HG02981 (cell line): Measurements from ENCODE around the gene SMIM29.

Experiments
- ATAC-seq: cut with Tn5 transposase; IDR thresholded peaks from one replicate; pipeline ENCODE4 v1.9.1; 2021; ENCODE audit warnings: mild to moderate bottlenecking, moderate library complexity; ENCODE audit not compliant: unreplicated experiment

Gene SMIM29

GRCh38 chr6:34241351-34242215 is 7.2 kb downstream of the SMIM29 start:
- no peak for ATAC-seq

GRCh38 chr6:34240329-34241248 is 8.2 kb downstream of the SMIM29 start:
- ATAC-seq = no peak

DNA sequence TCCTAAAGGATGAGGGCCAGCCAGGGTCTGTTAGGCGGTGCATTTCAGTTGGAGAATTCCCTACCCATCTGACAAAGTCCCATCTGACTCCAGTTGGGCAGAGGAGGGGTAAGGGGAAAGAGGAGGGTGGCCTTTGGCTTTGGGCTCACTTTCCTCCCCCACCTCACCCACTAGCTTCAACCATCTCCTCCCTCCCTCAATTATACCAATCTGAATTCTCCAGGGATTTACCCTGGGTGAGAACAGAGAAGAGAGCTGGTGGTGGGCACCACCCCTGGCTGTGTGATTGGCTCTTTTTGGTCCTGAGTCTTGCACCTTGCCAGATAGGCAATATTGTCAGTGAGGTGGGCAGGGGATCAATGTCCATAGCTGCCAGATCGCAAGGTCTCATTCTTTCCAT is 8.9 kb downstream of the SMIM29 start:
- no peak for ATAC-seq

- ATAC-seq = no peak
Observed at GRCh38 chr6:34239500-34239825, 9.3 kb downstream of the SMIM29 start.

- no peak for ATAC-seq
Observed at GRCh38 chr6:34238585-34239499, 10.0 kb downstream of the SMIM29 start.

GRCh38 chr6:34237722-34238584 is 10.9 kb downstream of the SMIM29 start:
- no peak for ATAC-seq

DNA sequence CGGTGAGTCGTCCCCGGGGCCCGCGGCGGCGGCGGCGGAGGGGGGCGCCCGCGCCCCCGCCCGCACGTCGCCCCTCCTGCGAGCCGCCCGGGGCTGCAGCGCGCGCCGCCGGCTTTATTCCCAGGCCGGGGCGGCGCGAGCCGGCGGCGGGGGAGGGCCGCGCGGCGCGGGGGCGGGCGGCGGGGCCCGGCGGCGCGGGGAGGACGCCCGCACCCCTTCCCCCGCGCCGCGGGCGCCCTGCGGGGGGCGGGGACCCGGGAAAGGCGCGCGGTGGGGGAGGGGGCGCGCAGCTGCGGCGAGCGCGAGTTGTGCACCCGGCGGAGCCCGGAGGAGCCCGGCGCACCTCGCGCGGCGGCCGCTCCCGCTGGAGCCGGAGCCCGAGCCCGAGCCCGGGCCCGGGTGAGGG is 11.5 kb downstream of the SMIM29 start:
- peak; percentile 11 for ATAC-seq

DNA sequence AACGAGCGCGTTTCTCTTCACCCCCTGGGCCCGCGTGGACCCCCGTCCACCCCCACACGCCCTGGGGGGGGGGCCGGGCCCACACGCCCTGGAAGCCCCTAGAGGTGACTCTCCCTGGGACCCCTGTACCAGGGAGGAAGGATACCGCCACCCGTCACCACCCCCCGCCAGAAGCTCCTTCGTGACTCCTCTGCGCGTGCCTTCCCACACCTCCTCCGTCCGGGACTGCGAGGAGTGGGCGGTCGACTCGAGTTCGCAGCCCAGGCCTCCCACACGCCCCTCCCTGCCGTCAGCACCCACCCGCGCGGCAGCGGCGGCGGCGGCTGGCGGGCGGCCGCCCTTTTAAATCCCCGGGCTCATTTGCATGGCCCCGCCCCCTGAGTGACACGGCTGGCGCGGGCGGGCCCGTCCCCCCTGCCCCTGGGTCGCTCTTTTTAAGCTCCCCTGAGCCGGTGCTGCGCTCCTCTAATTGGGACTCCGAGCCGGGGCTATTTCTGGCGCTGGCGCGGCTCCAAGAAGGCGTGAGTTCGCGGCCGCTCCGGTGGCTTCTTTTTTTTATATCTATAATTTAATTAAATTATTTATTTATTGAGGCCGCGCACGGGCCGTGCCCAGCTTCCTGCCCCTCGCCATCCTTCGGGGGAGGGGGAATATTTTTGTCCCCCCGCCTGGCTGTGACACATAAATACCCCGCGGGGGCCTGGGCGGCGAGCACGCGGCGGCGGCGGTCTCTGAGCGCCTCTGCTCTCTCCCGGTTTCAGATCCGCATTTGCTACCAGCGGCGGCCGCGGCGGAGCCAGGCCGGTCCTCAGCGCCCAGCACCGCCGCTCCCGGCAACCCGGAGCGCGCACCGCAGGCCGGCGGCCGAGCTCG is 12.1 kb downstream of the SMIM29 start, which contains the start of gene HMGA1:
Gene HMGA1 (plus strand): TSS at position 431 of the 873 bp plus-strand sequence. CDS start 3,908 bp downstream, outside the sequence.
- ATAC-seq = peak; percentile 62

DNA sequence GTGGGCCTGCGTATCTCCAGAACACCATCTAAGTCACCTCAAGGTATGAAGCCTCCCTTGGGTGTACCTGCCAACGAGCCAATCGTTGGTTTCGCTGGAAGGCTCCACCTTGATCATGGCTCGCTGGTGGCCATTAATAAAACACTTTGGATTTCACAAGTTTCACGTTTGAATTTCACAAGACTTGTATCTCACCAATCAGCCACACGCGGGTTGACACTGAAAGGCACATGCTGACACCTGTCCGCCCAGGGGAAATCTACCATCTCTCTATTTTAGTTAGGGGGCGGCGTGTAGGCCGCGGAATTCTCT is 12.7 kb downstream of the SMIM29 start:
- peak; percentile 1 for ATAC-seq

GRCh38 chr6:34235307-34236130 is 13.3 kb downstream of the SMIM29 start:
- no peak for ATAC-seq

- no peak for ATAC-seq
Observed at GRCh38 chr6:34234667-34235306, 14.0 kb downstream of the SMIM29 start.

- no peak for ATAC-seq
Observed at GRCh38 chr6:34233867-34234266, 14.9 kb downstream of the SMIM29 start.

DNA sequence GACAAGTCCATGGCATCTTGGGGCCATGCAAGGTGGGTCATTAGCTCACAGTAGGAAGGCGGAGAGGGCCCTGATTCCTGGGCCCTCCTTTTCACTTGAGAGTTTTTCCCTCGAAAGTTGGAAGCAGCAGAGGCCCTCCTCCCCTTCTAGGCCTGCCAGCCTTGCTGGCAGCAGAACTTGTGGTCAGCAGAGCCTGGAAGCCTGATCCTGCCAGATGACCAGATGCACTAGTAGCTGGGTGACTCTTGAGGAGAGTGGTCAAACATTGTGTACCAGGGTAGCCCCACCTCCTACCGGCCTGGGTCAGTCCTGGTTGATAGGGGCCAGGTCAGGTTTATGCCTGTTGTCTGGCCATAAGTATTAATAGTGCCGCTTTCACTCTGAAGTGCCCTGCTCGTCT is 15.9 kb downstream of the SMIM29 start:
- ATAC-seq = no peak

DNA sequence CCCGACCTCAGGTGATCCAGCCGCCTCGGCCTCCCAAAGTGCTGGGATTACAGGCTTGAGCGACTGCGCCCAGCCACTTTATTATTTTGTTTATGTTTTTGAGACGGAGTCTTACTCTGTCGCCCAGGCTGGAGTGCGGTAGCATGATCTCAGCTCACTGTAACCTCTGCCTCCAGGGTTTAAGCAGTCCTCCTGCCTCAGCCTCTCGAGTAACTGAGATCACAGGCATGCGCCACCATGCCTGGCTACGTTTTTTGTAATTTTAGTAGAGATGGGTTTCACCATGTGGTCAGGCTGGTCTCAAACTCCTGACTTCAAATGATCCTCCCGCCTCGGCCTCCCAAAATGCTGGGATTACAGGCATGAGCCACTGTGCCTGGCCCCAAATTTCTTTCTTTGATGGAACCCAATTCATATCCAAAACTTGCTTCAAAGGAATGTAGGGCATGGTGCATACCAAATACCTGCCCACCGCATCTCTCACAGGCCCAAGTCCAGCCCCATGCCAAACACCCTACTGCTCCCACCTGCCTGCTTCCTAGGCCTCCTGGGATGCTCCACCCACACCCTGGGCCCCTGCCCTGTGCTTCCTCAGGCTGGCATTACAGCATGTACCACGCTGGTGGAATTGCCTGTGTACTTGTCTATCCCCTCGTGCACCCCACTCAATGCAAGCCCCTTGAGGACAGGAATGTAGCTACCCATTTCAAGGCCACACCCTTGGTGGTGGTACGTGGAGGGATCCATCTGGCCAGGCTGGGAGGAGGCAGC is 17.1 kb downstream of the SMIM29 start:
- no peak for ATAC-seq

DNA sequence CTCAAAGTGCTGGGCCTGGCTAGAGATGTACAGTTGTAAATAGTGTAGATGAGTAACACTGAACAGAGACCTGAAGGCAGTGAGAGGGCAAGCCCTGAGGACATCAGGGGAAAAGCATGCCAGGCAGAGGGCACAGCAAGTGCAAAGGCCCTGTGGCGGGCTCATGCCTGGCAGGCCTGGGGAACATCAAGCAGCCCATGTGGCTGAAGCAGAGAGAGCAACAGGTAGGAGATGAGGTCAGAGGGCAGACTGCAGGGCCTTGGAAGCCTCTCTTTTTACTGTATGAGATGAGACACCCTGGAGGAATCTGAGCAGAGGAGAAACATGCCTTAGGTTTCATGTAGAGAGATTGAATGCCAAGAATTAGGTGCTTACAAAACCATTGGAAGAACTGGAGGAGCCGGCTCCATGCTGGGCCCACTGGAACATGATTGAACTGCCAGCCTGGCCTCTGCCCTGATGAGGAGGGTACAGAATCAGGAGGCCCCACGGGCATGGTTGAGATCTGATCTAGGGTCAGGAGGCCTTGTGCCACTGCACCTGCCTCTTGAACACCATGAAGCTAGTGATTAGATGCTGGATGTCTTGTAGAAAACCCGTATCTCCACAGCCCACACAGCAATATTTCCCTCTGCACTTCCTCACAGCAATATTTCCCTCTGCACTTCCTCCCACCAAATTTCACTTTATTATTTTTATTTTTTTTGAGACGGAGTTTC is 18.0 kb downstream of the SMIM29 start:
- ATAC-seq = no peak

- no peak for ATAC-seq
Observed at GRCh38 chr6:34229877-34230276, 18.9 kb downstream of the SMIM29 start.
